ENCODE data around the gene RECQL. TPM values are rescaled to one million over a fixed set of nuclear protein-coding genes. Genes with fewer than 3 reads are reported as not detected.

The RECQL gene
- total RNA-seq, 1 experiment from 2014 or later, result 42.3 TPM

- H3K9me3 ChIP-seq (ENCODE audit: control insufficient read depth, insufficient read depth, low read depth, low read length), result no peaks in the 10 kb centered on the region
- no TSS peak for BruUV-seq (replicated peaks)
- H3K27ac ChIP-seq (ENCODE audit: low read length), result no peak overlapping the region
- in situ Hi-C loops (cut with HindIII; ENCODE audit: low pct_unique_long_range_greater_than_20kb, low sequenced_read_pairs), result no loop called here
- no peaks in the 10 kb centered on the region for H3K36me3 ChIP-seq (ENCODE audit: control insufficient read depth, insufficient read depth, low read length)
- intact Hi-C loops (cut with micrococcal nuclease; ENCODE audit: unreplicated experiment), result no loop called here
- ChIA-PET POLR2A (no interaction called here), CTCF (no interaction called here)
- H3K27me3 ChIP-seq (ENCODE audit: control insufficient read depth, insufficient read depth, low read length), result no peaks in the 10 kb centered on the region; the same call in 1 of the 2 replicates
- no peaks in the 10 kb centered on the region for H3K4me1 ChIP-seq (ENCODE audit: control insufficient read depth, insufficient read depth, low read length)
- no peak for TF ChIP-seq TCF7L2 (IDR thresholded peaks at IDR 0.05; ENCODE audit: low read depth, low read length)
- TF ChIP-seq CTCF (IDR thresholded peaks at IDR 0.05), result no peak
- TF ChIP-seq SIN3A (IDR thresholded peaks at IDR 0.05; ENCODE audit: borderline replicate concordance, insufficient read depth, low read depth, low read length), result no peak
- TF ChIP-seq REST (IDR thresholded peaks at IDR 0.05; ENCODE audit: insufficient read depth in 1 of 2, low read depth in 2 of 2, low read length in 1 of 2), result no peak
- no peak for TF ChIP-seq POLR2AphosphoS5 (IDR thresholded peaks at IDR 0.05; ENCODE audit: low read depth, low read length)
- no peak for DNase-seq (ENCODE audit: low read depth, low spot score)
- H3K4me3 ChIP-seq (ENCODE audit: low read depth in 2 of 2, low read length in 2 of 2), result no peak overlapping the region
- no peak for ATAC-seq
These were observed 38.4 kb upstream of the RECQL start for GRCh38 chr12:21539797-21540196.

DNA sequence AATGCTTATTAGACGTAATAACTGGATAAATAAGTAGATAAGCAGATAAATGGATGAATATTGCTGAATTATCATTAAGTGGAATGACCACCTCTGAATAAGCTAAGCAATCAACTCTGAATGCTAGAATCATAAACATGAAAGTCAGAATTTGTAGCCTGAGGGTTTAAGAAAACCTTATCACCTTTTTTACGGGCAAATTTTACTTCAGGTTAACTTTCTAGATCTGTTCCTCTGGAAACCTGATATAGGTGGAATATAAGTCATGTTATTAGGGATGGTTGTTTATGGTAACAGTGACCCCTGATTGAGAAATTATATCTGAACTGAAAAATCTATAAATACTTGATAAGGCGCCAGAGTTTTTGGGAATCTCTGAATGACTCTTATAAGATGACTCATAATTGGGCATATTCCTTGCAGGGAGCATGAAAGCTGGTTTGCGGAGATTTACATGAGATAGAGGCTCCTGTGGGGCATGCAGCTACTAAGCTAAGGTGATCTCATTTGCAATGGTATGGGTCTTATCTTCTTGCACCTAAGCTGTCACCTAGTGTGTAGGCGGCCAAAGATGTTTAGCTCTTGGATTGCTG, 36.7 kb upstream of the RECQL start:
- ChIA-PET POLR2A (no interaction called here), CTCF (no interaction called here)
- DNase-seq (ENCODE audit: low read depth, low spot score) (no peak), ATAC-seq (no peak)
- in situ Hi-C loops (cut with HindIII; ENCODE audit: low pct_unique_long_range_greater_than_20kb, low sequenced_read_pairs), result no loop called here
- Histone ChIP-seq H3K4me1 (ENCODE audit: control insufficient read depth, insufficient read depth, low read length) (no peaks in the 10 kb centered on the region), H3K4me3 (ENCODE audit: low read depth in 2 of 2, low read length in 2 of 2) (no peak overlapping the region), H3K27ac (ENCODE audit: low read length) (no peak overlapping the region), H3K36me3 (ENCODE audit: control insufficient read depth, insufficient read depth, low read length) (no peaks in the 10 kb centered on the region), H3K27me3 (ENCODE audit: control insufficient read depth, insufficient read depth, low read length) (no peaks in the 10 kb centered on the region; the same call in 1 of the 2 replicates), H3K9me3 (ENCODE audit: control insufficient read depth, insufficient read depth, low read depth, low read length) (no peaks in the 10 kb centered on the region)
- intact Hi-C loops (cut with micrococcal nuclease; ENCODE audit: unreplicated experiment), result no loop called here
- TF ChIP-seq POLR2AphosphoS5 (IDR thresholded peaks at IDR 0.05; ENCODE audit: low read depth, low read length), result no peak
- TF ChIP-seq SIN3A (IDR thresholded peaks at IDR 0.05; ENCODE audit: borderline replicate concordance, insufficient read depth, low read depth, low read length), result no peak
- TF ChIP-seq TCF7L2 (IDR thresholded peaks at IDR 0.05; ENCODE audit: low read depth, low read length), result no peak
- TF ChIP-seq REST (IDR thresholded peaks at IDR 0.05; ENCODE audit: insufficient read depth in 1 of 2, low read depth in 2 of 2, low read length in 1 of 2), result no peak
- TF ChIP-seq CTCF (IDR thresholded peaks at IDR 0.05), result no peak
- BruUV-seq (replicated peaks), result no TSS peak
